HG02610 (cell line): ENCODE data around the gene USP10.

Experiments
- ATAC-seq: cut with Tn5 transposase; IDR thresholded peaks from one replicate; pipeline ENCODE4 v1.9.1; 2021; ENCODE audit warnings: mild to moderate bottlenecking, moderate library complexity; ENCODE audit not compliant: unreplicated experiment

The USP10 gene

DNA sequence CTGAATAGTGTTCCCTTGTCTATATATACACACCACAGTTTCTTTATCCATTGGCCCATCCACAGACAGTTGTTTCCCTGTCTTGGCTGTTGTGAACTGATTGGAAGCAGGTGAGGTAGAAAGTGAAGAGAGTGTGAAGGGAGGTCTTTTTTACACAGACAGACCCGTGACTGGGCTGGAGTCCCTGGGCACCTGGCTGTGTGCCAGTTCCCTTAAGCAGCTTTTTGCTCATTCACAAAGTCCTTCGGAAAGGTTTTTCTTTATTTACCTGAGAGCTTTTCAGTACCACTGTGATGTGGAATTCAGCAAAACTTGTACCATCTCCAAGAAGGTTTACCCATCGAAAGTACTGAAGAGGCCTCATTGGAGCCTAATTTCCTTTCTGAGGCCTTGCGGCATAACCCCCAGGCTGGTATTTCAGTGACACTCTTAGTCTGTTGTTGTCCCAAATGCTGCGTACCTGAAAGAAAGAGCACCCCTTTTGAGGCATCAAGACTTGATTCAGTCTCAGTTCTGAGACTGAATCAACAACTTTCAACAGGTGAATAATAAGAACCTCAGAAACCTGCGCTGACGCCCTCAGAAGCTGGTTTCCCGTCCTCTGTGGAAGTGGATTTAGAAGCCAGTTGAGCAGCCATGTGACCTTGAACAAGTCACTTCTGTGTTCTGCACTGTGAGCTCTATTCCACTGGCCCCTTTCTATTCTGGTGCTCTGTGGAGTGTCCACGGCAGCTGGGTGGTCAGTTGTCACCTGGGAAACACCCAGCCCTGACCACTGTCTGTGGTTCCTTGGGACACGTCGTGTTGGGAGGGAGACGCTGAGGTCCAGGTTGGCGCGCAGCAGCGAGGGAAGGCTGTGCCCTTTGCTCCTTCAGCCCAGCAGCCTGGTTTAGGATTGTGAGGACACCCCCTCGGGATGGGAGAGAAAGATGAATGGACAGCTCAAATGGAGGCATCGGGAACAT, 66.1 kb downstream of the USP10 start:
- ATAC-seq: no peak

DNA sequence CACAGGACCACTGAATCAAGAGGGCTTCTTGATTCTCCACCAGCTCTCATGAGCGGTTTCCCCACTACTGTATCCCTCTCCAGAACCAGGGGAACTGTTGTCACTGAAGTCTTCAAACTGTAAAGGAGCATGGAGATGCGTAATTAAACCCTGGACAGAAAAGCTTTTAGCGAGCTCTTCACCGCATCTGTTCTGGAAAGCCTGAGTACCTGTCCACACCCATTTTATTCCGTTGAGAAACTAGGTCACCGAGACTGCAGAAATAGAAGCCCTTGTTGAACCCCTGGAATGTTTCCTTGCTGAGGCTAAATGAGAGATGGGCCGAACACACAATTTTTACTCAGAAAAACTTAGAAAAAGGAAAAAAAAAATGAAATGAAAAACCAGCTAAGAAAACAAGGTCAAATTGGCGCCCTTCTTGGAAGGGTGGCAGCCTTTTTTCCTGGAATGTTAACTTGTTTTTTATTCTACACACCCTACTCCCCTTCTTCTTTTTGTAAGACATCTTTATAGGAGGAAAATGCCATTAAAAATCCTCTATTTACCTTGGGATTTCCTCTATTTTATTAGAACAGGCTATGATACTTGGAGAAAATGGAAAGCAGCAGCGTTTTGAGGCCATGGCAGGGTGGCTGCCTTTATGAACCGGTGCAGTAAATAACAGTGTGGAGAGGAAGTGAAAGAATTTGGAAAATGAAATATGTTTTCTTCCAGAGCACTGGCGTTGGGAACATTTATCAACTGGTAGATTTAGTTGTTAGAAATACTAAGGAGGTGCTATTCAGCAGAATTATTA, 67.4 kb downstream of the USP10 start:
- no peak for ATAC-seq

DNA sequence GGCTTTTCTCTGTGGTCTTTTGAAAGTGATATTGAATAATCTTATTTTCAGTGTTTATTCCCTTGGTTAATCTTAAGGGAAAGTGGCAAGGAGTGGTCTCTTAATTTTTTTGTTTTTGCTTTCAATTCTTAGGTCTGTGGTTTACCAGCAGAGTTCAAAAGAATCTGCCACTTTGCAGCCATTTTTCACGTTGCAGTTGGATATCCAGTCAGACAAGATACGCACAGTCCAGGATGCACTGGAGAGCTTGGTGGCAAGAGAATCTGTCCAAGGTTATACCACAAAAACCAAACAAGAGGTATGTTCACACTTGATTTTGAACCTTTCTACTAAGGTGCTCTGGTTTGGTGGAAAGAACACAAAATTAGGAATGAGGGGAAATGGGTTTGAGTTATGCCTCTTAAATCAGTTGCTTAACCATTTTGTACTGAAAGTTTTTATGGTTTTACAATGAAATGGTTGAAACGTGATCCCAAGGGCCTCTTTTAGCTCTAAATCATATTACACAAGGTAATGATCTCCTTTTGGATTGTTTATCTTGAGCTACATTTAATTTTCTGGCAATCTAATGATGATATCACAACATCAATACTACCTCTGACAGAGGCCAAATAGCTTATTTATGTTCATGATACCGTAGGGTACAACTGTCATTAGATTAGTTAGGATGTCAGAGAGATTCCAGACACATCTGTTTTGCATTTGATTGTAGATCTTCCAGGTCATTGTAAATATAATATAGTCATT, 68.4 kb downstream of the USP10 start:
- no peak for ATAC-seq

DNA sequence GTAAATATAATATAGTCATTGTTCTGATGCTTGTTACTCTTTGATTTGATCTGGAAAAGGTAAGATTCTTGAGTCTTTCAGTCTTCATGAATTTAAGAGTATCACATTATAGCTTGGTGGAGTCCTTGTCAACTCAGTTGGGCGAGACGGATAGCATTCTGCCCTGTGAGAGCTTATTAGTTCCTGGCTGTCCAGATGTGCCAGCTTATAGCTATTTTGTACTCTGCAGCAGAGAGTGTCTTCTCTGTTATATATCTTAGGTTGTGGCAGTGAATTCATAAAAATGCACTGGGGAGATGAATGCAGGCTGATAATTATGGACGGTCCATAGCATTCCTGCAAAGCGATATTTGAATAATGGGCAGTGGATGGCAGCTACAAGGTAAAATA, 69.0 kb downstream of the USP10 start:
- no peak for ATAC-seq

DNA sequence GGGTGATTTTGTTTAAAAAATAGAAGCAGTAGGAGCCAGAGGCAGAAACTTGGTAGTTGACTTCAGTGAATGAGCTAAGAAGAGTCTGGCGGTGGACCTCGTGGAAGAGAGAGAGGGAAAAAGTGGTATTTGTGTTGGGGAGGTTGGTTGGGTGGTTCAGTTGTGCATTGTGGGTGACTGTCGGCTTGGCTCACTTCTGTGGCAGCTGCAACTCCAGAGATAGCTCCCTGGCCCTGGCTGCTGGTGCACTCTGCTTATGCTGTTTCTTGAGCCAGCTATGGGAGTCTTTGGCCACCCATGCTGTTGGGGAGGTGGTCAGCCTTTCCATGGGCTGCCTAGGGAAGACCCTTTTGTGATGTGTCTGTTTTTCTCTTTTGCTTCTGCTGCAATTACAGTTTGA, 69.6 kb downstream of the USP10 start:
- ATAC-seq: no peak

DNA sequence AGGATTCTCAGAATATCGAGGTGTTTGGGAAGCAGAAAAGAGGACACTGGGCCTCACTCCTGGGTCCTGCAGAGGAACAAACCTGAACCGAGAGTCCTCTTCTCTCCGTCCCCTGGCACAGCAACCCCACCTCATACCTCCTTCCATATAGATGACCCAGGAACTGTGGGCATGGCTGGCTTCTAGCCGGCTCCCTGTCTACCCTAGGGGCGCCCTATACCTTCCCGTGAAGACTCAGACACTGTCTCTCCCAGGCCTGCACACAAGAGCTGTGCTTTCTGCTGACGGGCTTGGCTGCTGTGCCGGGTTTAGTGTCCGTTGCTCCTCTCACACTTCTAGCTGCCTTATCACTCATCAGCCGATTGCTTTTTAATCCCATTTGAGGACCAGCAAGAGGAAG, 73.5 kb downstream of the USP10 start:
- no peak for ATAC-seq

DNA sequence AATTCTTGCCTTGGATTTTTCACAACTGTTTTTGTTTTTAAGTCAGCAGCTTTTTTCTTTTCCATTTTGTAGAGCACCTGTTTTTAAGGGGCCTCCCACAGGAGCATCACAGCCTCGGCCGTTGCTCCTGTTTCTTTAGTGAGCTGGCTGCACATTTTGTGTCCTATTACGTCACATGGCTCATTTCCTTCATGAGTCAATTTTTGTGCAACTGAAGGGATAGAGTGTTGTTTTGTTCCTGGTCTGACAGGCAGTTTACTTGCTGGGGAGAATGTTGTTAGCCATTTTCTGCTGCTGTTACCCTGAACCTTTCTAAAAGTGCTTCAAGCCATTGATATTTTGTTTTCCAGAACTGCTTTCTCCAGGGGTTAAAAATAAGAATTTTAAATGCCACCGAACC, 75.0 kb downstream of the USP10 start:
- ATAC-seq: no peak

DNA sequence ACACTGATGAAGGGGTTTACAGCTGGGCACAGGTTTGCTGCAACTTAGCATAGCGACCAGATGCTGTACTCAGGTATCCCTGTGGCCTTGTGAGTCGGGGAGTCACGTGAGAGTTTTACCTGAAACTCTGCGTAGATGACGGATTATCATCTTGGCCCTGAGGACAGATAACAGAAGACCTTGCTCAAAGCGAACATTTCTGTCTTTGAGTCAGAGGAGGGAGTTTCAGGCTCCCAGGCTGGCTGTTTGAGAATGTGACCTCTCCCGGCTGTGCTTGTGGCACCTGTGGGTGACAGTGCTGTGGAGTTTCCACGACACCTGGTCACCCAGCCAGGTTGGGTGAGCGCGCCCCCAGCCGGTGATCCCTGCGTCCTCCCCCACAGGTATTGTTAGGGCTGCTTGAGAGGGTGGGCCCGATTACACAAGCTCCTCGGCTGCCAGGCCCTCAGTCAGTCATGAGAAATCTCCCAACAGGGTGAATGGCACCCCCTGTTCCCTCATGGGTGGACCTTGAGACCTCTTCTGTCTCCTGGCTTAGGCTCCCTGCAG, 75.5 kb downstream of the USP10 start:
- ATAC-seq: no peak

DNA sequence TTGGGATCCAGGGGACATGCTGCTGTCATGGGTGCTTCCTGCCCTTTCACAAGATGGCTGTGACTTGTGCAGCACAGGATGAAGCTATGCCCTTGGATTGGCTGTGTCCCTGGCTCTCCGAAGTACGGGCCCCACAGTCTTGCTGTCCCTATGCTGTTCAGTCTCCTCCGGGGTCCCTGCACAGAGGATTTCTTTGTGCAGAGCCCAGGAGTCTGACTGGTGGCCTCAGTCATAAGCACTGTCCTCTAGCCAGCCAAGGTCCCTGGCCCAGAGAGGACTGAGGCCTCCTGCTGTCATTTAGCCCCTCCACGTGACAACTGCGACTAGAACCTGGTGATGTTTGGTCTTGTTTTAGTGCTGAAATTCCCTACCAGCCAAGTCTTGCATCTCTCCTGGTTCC, 77.6 kb downstream of the USP10 start:
- no peak for ATAC-seq

DNA sequence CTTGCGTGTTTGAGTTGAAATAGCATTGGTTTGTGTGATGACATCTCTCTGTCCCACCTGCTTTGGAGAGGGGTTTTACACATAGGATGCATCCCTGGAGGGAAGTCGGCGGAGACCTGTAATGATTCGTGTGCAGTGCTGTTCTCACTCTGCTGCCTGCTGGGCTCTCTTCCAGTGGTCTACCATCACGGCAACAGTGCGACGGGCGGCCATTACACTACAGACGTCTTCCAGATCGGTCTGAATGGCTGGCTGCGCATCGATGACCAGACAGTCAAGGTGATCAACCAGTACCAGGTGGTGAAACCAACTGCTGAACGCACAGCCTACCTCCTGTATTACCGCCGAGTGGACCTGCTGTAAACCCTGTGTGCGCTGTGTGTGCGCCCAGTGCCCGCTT, 78.9 kb downstream of the USP10 start:
- ATAC-seq: no peak

DNA sequence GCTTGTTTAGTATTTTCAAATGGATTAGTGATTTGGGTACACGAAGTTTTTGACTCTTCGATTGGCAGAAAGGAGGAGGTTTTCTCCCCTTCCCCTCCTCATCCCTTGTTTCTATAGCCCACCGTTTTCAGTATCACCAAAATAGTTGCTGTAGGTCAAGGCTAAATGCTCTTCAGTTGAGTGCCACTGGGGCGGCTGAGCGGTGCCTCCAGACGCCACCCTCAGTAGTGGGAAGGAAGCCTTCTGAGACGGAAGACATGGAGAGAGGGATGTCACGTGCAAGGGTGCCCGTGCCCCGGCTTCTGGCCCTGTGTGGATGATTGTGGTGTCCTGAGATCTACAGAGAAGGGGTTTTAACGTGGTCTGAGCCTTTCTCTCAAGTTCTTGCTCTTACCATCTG, 80.3 kb downstream of the USP10 start:
- no peak for ATAC-seq

DNA sequence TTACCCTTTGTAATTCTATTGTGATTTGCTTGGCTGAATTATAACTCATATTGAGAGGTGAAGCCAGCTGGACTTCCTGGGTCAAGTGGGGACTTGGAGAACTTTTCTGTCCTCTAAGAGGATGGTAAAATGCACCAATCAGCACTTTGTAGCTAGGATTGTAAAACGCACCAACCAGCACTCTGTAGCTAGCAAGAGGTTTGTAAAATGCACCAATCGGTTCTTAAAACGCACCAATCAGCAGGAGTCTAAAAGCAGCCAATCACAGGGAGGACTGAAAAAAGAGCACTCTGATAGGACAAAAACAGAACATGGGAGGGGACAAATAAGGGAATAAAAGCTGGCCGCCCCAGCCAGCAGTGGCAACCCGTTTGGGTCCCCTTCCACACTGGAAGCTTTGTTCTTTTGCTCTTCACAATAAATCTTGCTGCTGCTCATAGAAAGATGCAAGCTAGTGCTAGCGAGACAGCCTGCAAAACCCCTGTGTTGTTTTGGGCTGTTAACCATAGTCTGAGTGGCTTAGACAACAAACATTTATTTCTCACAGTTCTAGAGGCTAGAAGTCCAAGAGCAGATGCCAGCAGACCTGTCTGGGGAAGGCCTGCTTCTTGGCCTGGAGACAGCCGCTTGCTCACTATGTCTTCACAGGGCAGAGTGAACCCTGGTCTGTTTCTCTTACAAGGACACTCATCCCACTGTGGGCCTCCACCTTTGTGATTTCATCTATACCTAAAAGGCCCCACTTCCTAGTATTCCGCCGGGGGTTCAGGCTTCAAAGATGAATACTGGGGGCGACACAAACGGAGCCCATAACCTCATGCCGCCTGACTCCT, 81.0 kb downstream of the USP10 start:
- ATAC-seq: no peak

DNA sequence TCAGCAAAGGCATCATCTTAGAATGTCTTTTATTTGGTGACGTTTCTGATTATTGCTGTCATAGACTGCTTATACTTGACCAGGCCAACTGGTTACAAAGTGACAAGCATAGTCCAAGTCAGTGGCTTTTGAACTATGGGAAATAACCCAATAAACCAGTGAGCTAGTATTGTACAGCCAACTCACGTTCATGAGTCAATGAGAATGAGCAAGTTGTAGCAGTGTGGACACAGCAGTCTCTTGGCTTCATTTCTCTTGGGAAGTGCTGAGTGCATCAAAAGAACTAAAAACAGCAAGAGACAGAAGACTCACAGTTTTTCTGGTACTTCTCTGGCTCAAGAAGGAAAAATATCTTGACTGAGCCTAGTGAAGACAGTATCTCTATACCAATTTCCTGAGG, 83.0 kb downstream of the USP10 start:
- ATAC-seq: no peak

DNA sequence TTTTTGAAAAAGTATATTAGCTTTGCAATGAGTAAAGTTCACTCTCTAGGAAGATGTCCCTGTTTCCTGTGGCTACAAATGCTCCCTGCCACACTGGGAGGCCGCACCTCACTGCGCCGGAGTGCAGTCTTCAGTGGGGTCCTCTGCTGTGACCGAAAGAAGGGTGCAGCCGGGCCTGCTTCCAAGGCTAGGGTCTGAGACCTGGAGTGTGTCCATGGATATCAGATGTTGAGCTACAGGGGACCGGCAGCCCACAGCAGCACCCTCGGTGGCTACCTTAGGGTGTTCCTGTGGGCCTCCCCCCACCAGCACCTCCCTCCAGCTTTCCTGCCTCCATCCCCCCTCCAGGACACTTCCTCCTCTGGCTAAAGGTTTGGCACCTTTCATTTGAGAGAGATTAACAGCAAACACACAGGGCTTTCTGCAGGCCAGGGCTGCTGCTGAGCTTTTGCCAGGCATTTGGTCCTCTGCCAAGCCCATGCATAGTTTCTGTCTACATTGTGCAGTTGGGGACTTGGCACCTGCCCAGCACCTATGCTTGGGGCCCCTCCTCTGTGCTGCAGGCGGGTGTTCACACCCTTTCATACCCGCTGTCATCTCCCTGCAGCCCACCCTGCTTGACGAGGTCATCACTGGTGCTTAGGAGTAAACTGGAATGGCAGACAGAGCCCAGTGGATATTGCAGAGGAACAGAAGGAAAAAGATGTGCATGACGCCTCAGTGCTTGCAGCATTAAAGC, 86.2 kb downstream of the USP10 start:
- ATAC-seq: no peak

DNA sequence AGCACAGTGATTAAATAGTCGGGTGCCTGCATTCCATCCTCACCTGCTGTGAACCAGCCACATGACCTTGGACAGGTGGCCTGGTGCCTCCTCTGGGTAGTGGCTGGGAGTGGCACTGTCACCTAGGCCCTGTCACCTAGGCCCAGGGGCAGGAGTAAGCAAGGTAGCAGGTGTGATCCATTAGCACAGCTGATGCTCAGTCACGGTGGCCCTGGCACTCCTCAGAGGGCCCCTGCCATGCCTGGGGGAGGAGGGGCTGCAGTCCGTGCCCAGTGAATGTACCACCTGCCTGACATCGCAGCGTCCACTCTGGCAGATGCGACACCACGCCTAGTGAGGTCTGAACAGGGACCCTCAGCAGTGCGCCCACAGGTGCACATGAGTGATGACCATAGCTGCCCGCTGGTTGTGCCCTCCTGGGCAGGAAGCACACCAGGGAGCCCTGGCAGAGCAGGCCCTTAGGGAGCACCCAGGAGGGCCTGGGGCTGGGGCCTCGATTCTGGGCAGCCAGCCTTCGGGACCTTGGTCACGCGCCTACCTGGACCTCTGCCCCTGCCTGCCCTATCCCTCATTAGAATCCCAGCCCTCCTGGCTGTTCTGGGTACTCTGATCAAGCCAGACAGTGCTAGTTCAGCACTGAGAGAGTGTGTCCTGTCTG, 86.9 kb downstream of the USP10 start:
- no peak for ATAC-seq

DNA sequence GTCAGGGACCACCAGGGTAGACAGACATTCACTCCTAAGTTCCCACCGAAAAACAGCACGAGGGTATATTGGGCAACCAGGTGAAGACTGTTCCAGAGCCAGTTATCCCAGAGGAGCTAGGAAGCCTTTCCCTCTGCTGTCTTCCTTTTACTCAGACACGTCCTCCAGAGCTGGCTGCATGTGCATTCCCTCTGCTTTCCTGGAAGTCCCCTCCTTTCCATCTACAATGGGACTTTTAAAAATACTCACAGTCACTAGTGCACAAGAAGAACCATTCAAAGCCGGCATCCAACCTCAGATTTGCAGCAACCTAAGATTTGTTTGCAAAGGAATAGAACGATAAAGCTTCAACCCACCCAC, 87.4 kb downstream of the USP10 start:
- no peak for ATAC-seq

DNA sequence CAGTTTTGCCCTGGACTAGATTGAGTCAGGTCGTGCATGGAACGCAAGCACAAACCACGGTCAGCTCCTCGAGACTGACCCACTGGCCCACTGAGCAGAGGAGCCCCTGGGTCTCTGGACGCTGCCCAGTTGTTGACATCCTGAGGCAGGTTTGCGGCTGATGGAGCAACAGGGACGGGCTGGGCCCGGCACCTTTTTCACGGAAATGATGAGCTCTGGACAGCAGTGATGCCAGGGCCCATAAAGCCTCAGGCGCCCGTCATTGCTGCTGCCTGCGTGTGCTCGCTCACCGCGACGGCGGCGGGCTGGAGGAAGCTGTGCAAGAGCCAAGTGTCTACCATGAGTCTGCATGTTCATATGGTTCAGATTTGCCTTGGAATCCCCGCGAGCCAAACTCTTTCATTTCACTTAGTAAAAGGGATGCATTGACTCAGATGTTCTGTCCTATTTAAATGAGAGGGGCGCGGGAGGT, 89.2 kb downstream of the USP10 start:
- no peak for ATAC-seq

DNA sequence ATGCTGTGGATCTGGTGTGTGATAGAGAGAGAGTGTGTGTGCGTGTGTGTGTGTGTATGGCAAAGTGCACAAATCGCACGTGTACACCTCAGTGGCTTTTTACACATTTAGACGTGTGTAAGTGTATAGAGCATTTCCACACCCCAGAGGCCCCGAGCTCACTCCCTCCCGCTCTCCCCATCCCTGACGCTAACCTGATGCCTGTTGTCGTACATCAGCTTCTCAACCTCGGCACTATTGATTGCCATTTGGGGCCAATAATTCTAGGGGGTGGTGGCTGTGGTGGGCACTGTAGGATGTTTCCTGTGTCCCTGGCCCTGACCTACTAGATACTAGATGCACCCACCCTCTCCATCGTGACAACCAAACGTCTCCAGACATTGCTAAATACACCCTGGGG, 89.6 kb downstream of the USP10 start:
- ATAC-seq: no peak

DNA sequence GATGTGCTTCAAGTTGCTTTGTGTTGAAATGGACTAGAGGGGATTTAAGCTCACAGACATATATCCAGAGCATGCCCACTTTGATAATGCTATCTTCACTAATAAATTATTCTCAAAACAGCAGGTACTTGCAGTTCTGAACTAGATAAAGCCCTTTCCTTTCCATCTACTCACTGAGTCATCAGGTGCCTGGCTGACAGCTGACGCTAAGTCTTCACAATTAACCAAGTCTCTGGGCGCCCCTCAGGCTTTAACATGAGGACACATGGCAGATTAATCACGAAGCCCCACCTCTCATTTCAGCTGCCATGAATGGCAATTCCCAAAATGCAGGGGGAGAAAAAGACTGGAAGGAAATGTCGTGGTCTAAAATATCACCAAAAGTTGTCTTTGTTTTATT, 90.5 kb downstream of the USP10 start:
- ATAC-seq: no peak
